Amniotic epithelial cell (primary cell): Measurements from ENCODE around the gene DACH1.
"Not testable (repeated sequence)": the region's sequence is repeated elsewhere in the genome, so short reads cannot be mapped to it uniquely, and the experiment has no call there.

Source experiments
- DNase-seq: peaks from one replicate; pipeline ENCODE4 v3.0.0-alpha.2; 2010; ENCODE audit warnings: low read depth

The DACH1 gene

DNA sequence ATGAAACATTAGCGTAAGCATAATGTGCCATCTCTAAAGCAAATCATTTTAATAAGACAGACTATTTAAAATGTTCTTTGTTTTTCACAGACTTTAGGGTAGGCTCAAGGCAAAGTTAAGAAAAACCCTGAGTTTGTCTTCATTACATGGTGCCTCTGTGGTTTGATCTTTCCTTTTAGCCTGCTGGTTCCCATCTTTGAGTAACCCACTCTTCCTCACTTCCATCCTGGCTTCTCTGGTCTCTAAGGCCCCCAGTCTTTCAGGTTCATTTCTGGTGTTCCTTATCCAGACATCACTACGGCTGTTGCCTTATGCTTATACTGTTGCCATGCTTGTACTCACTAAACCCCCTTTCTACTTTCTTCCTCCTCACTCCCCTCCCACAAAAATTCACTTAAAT lies 38.4 kb downstream of the DACH1 start:
- no peak for DNase-seq

DNA sequence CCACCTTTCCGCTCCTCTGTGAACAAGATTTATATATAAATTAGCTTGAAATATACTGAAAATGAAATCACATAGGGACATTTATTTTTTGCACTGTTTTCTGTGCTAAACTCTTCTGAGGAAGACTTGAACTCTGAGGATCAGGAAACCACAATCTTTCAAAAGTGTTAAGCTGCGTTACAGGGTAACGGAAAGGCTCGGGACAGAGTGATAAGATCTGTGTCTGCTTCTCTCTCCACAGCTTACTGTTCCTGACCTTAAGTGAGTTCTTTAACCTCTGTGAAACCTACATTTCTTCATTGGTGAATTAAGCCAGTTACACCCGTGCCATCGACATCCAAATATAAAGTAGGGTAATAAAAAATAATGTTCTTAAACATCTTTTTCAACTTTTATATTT lies 38.9 kb downstream of the DACH1 start:
- DNase-seq, result no peak

DNA sequence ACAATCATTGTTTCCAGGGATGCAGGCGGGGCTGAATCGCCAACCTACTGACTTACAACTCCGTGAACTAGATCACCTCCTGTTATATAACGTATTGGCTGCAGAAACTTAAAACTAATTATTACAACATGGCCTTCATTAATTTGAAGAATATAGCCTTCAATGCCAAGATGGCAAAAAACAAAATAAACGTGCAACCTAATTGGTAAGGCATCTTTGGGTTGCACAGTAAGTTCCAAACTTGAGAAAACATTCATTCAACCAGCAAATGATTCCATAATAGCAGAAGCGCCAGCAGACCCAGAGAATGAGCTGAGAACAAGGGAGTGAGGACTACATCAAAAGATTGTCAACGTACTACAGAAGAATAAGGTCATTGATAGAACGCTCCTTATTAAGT lies 39.8 kb downstream of the DACH1 start:
- no peak for DNase-seq

DNA sequence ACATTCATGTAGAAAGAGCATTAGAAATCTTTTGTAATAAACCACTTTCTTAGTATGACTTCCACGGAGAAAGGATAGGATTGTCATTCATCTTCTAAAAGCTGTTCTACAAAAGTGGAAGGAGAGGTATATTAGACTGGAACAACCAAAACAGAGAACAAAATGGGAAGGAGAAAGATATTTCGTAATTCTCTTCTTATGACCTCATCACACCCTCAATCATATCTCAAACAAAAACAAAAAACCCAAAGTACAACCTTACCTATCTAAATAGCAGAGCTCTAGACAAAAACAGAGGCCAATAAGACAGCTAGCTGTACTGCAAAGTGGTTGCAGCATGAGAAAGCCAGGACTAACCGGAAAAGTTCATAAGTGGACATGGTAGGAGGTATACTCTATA lies 46.3 kb downstream of the DACH1 start:
- DNase-seq, result no peak

DNA sequence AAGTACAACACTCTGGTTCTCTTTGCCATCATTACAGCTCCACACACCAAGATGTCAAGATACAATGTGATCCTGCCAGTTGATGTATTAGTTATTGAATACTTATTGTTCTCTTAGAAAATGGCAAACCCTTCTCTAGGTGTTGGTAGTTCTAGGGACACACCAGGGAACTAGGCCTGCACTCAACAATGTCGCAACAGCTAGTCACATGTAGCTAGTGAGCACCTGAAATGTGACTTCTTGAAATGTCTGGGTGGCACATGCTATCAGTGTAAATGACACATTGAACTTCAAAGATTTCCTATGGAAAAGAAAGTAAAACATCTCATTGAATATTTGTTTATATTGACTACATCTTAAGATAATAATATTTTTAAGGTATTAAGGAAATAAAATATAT lies 49.7 kb downstream of the DACH1 start:
- no peak for DNase-seq

DNA sequence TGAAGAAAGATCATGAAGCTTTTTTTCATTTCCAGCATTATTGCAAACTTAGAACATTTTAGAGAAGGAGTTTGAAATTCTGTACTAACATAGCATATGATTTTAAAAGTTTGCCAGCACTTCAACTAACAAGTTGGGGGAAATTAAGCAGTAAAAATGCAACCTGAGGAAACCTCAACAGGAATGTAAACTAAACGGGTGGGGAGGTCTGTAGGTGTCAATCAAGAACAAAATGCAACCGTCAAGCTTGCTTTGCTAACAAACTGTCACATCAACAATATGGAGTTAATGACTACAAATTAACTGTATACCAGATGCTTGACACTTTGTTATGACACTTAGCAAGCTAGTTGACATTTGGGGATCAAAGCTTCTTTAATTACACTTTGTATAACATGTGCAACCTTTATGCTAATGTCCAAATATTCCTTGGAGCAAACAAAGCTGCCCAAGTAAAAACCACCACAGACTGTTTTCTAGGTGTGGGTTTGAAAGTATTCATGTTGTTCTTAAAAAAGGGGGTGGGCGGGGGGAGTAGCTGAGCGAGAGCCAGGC lies 52.1 kb downstream of the DACH1 start:
- DNase-seq, result no peak

DNA sequence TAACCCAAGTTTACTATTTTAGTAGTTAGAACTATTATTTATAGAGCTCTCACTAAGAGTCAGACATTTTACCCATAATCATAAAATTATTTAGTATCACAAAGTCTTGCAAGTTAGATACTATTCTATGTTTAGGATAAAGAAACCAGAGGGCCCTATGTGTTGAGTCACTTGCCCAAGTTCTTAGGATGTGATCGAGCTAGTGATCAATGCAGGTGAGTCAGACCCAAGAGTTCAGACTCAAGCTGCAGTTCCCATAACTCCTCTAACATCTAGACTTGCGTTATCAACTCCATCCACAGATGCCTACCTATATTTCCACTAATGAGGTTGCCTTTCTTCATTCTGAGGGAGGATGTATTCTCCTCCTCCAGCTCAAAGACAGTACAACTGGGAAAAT lies 53.8 kb downstream of the DACH1 start:
- no peak for DNase-seq

DNA sequence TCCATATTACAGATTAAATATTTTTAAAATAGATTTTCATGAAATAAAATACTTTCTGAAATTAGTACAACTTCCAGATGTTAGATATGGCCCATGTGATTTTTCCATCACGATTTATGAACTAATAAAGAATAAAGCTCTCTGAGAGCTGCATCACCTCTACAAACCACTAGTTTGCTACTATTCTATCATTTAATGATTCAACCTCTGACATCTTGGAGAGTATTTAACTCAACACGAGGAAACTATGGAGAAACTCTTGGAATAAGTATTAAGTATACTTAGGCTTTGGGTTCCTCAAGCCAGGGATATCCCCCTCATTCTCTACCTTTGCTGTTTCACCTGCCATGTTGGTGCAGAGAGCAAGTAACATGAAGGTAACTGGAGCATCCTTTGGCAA lies 55.7 kb downstream of the DACH1 start:
- no peak for DNase-seq

DNA sequence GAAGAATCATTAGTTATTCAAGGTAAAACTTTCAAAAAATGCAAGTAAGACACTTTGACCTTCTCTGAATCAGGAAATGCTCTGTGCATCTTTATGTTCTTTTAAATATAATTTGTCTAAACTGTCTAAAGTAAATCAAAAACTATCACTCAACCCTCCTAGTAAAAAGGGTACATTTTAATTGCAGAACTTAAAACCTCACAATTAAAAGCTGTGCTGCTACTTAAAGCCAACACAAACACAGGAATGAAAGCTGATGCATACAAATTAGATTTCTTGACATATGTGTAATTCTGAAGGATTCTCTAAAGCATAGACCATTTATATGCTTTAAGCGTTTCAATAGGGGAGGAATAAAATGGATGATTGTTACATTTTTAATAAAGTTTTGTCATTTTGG lies 58.3 kb downstream of the DACH1 start:
- no peak for DNase-seq

DNA sequence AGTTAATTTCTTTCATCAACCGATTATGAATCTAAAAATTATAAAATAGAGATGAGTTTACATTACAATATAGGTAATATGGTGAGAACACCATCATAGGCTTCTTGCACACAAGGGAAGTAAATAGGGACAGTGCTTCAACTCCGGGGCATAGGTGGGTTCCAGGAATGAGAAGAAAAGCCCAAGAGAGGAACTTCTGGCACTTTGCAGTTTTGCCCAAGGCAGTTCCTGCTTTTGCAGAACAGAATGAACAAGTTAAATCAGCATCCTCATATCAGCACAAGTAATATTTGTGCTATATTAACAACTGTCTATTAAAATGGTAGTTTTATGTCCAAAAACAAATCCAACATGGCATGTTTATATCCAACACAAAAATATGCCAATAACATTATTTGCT lies 60.1 kb downstream of the DACH1 start:
- DNase-seq, result no peak

DNA sequence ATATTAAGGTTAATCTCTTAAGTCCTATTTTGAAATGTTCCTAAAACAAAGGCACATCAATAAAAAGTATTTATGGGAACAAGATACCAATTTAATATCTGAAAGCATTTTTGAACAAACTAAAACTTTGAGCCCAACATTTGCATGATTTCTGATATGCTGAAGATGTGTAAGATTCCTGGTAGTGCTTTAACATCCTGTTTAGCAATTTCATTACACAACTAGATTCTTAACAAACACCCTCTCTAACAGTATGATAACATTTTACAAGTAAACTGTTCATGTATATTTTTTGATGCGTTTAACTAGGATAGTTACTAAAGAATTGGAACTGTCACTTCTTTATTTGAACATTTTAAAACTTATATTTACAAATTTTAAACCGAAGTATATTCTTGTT lies 63.9 kb downstream of the DACH1 start:
- peak; percentile 18 for DNase-seq

DNA sequence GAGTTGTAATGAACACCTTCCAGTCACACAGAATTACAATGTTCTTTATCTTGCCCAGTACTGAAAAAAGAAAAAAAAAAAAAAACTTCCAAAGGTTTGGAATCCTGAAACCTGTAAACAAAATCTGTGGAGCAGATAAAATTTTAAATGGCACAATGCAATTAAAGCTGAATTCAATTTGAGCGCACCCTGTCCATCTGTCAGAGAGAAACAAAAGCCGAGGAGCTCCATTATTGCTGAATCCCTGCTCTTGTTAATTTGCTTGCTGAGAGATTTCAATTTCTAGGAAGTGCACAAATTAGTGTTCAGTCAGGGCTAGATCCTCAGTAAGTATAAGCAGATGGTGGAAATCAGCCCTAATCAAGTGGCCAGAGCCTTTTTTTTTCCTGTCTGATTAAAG lies 65.2 kb downstream of the DACH1 start:
- no peak for DNase-seq

DNA sequence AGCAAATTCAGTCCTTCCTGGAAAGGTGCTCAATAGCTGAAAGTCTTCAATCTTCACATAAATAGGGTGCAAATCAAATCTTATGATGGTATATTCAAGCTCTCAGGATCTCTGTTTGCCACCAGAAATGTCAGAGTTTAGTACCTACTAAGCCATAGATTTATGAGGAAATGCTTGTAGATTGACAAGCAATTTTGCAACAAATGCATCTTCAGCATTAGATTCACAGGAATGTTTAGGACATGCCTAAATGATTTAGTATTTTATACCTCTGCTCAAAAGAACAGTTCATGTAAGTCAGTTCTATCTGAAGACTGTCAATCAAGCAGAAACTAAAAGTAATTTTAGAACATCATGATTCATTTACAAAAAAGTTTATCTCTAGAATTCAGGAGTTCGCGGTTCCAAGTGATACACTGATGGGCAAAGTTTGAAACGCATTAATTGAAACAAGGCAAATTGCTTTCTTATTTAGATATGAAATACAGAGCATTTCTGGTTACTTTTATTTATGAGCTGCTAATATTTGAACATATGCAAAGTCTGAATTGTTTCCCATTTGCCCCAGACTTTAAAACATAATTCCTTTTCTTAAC lies 65.7 kb downstream of the DACH1 start:
- no peak for DNase-seq

DNA sequence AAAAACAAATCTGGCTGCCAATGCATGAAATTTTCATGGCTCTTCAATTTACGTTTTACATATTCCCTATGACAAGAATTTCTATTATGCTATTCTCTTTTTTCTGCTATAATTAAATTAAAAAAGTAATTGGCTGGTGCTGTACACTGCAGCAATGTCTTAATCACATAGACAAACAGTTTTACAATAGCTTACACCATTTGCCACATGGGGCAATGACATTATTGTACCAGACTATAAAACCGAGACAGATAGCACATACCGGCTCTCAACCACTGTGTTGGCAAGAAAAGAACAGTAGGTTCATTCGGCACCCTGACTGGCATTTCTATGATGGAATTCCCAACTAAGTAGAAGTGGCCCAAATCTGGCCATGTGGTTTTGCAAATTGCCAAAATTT lies 67.7 kb downstream of the DACH1 start:
- no peak for DNase-seq

DNA sequence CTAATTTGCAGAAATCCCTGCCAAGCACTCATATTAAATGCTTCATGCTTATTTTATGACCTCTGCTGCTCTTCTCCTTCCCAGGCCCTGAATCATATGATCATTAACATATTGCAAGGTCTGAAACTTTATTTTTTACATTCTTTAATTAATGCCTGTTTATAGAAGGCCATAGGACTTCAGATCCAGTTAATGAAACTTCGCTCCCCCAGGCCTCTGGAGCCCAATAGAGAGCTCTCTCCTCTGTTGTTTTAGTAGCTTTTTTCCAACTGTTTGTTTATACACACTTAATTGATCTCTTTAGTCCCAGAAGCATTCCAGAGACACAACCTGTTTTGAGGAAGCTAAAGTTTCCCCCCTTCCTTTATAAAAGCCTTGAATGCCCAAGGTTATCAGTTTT lies 68.3 kb downstream of the DACH1 start:
- no peak for DNase-seq

DNA sequence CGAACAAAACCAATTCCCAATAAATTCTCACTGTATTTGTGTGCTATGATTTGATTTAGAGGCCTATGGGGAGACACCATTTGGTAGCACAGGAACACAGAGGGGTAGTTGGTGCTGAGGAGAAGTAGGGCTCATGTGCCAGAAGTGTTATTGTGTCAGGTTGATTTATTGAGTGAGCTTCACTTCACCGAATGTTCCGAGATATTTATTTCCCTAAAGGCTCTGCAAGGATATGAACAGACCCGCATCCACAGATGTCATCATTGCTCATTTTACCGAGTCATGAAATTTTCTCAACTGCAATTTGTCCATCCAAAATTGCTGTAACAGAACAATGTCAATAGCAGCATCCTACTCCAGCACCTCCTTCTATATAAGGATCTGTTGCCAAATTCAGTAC lies 69.5 kb downstream of the DACH1 start:
- no peak for DNase-seq

DNA sequence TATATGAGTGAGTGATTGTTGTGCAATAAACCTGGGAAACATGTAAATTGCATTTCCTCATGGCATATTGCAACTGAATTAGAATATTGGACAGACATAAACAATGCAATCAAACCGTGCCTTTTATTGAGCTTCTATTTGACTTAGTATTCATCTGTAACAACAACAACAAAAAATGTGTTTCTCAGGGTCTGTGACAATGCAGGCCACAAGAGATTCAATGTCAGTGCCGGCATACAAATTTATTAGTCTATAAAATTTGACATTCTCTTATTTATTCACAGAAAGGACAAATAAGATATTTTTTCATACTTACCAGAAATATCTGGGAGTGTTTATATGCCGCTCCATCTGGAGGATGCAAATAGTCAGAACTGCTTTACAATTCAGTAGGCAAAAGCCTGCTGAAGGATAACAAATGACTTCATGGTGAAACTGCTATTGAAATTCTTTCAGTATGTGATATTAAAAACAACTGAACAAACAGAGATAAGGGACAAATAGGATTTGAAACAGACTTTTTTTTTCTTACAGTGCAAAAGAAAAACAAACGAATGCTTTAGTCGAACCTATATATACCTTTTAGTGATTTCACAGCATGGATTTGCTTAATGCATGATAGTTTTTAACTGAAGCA lies 77.2 kb downstream of the DACH1 start:
- DNase-seq, result no peak

DNA sequence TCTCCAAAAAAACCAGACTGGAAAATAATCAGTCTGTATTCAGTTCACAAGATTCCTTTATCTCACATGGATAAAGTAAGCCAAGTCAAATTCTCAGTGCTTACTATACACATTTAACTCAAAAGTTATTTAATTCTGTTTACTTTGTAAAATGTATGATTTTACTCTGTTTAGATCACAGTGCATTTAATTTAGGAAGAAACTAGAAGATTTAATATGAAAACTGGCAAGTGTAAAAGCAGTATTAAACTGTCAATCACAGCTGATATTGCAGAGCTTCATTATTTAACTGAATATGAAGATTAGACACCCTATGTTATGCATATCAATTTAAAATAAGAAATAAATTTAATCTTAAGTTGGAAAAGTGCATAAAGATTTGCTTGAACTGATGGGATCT lies 78.0 kb downstream of the DACH1 start:
- no peak for DNase-seq

DNA sequence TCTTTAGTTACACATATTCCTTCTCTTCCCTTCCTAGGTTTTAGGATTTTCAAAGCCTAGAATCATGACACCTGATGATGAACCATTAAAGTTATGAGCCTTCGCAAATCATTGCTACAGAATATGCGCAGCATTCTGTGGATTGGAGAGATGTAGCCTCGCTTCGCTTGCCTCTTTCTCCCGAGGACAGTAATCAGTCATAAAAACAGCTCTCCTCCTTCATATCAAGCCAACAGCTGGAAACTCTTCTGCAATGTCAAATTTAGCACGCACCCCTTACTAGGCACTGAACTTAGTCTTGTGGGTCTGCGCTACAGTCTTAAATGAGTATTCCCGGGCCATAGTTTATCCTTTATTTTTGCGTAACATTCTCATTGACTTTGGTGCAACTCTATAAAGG lies 79.6 kb downstream of the DACH1 start:
- no peak for DNase-seq

DNA sequence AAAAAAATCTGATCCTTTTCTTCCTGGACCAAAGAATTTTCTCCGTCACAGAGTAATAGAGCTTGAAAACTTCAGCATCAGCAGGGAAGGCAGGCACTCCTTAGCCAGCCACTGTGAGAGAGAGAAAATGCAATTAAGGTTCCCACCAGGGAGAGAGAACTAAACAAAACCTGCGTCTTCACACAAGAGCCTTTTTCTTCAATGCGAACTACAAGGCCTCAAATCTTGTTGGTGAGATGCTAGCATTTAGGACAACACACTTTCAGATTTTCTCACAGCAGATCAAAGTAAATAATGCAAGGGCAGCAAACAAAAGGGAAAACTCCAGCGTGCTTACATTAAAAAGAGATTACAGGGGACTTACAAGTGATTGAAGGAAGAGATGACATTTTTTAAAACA lies 80.1 kb downstream of the DACH1 start:
- DNase-seq, result no peak

DNA sequence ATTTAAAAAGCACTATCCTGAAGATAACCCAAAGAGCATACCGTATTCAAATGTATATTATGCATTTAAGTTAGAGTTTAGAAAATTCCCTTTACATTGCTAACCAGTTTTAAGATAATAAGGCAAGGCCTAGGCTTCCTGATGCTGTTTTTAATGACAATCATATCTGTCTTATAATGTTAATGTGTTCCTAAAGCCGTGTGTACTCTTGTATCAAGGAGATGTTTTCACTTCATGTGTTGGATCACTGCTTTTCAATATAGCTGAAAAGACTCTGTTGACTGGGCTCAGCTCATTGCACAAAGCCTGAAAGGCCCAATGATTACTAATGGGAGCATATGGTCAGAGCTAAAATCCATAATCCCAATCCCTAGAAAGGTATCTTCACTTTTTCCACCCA lies 81.6 kb downstream of the DACH1 start:
- DNase-seq, result no peak

DNA sequence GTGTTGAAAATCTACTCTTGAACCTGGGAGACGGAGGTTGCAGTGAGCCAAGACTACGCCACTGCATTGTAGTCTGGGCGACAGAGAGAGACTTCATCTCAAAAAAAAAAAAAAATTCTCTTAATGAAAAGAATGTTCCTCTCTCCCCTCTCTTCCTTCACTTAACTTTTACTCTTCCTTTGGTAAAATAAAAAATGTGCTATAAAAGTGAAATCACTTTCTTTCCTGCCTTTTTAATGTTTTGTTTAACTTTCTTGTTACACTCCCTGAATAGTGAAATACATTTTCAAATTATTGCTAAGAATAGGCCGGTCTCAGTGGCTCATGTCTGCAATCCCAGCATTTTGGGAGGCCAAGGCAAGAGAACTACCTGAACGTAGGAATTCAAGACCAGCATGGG lies 86.5 kb downstream of the DACH1 start:
- no peak for DNase-seq

DNA sequence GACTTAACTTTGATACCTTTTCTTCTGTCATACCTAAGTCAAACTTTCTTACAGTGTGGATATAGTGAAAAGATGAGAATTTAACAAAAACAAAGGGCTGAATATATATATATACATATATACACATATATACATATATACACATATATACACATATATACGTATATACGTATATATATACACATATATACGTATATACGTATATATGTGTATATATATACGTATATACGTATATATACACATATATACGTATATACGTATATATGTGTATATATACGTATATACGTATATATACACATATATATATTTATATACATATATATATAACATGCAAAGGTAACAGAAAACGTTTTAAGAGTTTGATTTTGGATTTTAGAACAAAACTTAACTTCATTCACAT lies 88.0 kb downstream of the DACH1 start:
- not testable (repeated sequence) for DNase-seq

DNA sequence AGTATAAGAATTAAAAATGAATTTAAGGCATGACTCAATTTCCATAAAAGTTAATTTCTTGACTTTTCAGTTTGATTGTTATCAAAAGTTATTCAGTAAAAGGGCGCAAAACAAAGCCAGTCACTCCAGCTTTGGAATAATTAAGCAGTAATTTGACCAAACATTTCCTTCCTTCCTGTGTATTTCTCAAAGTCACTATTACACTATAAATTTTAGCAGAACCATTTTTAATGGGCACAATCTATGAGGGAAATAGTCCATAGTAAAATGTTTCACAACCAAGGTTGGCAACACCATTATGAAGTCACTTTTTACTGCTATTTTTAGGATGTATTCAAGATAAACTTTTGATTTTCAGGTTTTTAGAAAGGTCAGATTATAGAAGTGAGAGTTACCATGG lies 91.0 kb downstream of the DACH1 start:
- DNase-seq, result no peak
